KBM-7 (cell line): ENCODE data around the gene NEK7.
"Not testable (repeated sequence)": the region's sequence is repeated elsewhere in the genome, so short reads cannot be mapped to it uniquely, and the experiment has no call there.

Experiments used
- DNase-seq: peaks from one replicate; pipeline ENCODE4 v3.0.0-alpha.2; 2015
- in situ Hi-C: fragments of 300-500 bp; cut with MboI; formaldehyde crosslinking; loops from 2 replicates; pipeline ENCODE4 v1.14.3; 2020; ENCODE audit warnings: low sequenced_read_pairs, low pct_unique_long_range_greater_than_20kb, mixed read lengths

NEK7 gene

DNA sequence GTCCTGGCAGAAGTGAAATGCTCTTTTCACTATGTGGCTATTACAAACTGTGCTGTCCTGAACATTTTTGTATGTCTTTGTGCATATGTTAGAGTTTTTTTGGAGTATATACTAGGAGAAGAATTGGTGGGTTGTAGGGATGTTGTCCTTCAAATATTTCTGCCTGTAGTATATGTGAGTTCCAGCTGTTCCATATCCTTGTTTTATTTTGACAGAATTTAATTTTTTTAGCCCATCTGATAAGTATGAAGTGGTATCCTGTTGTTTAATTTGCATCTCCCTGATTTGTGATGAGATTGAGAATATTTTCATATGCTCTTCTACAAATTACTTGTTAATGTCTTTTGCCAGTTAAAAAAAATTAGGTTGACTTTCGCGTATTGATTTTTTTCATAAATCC, 34.3 kb downstream of the NEK7 start:
- in situ Hi-C loops, result no loop called here
- no peak for DNase-seq

GRCh38 chr1:198193871-198194270, 37.1 kb downstream of the NEK7 start:
- DNase-seq, in situ Hi-C loops: not testable (repeated sequence)

DNA sequence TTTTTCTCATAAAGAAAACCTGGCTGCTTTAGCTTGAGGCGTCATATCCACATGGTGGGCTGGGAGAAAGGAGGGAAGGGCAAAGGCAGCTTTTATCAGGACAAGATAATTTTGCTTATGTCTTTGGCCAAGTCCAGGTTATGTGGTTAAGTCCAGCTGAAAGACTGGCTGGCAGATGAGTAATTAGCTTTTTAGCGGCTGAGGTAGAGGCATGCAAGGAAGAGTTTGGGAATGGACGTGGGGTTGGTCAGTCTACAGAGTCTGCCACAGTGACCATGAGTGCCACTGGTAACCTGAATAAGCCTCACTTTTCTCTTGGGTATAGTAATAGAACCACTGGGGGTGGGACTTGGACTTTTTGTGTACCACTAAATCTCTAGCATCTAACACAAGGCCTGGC, 39.8 kb downstream of the NEK7 start:
- in situ Hi-C loops, result no loop called here
- DNase-seq, result no peak

- DNase-seq, result no peak
- in situ Hi-C loops, result no loop called here
Observed at GRCh38 chr1:198197285-198197684, 40.5 kb downstream of the NEK7 start.

GRCh38 chr1:198199105-198199504, 42.3 kb downstream of the NEK7 start:
- no peak for DNase-seq
- in situ Hi-C loops, result no loop called here

- in situ Hi-C loops, result no loop called here
- DNase-seq, result no peak
Observed at GRCh38 chr1:198201956-198202784, 45.4 kb downstream of the NEK7 start.

DNA sequence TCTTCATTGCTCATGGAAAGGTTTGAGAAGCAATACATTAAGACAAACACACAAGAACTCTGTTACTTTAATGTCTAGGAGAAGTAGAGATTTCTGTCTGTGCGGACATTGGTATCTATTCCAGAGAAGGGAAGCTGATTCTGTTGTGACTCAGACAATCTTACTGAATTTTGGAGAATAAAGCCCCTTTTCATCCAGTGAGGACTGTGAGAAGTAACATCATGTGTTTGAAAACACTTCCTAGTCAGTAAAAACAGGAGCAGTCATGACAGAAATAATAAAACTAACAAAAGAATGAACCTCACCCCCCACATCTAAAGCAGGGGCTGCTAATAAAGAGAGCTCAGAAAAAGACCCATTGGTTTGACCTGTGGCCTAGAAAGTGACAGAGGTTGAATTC, 46.6 kb downstream of the NEK7 start:
- DNase-seq, result no peak
- in situ Hi-C loops, result no loop called here

DNA sequence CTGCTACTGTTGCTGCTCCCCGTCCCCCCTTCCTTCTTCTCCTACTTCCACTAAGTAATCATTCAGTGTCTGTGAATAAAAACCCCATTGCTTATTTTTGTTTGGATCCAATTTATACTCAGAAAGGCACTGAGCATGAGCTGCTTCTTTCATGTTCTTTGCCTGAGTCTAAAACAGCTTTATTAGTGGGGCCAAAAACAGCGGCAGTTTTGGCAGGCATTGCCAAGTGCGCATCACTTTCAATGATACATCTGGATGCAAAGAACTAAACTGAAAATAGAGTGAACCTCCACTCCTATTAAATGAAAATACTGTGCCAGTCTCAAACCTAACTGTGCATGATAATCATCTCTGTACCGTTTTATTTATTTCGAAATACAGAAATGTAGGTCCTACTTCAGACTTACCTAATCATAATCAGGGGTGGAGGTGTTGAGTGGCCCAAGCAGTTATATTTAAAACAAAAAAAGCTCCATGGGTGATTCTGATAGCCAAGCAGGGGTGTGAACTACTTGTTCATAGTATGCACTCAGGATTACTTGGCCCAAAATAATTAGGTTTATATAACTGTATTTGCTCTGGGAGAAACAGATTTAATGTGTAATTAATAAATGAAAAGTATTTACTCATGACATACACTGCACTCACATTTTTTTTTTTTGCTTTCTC, 48.4 kb downstream of the NEK7 start:
- DNase-seq, result no peak
- in situ Hi-C loops, result no loop called here

DNA sequence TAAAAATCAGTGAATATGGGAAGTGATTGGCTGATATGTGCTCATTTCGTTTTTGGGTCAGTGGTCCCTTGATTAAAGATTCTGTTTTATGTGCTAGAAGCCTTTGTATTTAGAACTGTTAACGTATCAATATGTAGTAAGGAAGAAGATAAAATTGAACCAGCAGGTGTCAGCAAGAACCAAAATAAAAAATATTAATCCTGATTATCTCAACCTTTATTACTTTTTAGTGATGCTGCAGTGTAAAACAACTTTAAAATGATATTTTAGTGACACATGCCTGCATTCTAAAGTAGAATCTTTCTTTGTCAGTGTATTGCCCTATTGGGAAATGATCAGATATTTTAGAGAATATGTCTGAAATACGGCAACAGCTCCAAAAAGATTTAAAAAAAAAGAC, 49.5 kb downstream of the NEK7 start:
- in situ Hi-C loops, result no loop called here
- DNase-seq, result no peak

GRCh38 chr1:198211696-198212095, 54.9 kb downstream of the NEK7 start:
- no peak for DNase-seq
- in situ Hi-C loops, result no loop called here

DNA sequence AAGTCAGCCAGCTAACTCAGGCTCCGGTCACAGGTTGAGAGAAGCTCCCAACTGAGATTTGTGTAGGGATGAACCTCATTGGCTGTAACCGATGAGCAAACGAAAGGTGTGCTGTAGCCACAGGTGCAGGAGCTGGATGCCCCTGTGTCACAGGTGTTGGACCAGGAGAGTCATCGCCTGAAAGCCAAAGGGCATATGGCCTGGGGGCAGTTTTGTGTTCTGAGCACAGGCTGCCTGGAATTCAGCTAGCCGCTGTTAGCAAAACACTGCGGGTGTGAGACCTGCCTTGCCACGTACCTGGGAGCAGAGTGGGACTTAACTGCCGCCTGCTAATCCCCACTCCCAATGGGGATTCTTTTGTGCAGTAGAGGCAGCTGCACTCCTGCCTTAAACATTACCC, 55.3 kb downstream of the NEK7 start:
- in situ Hi-C loops, result no loop called here
- DNase-seq, result no peak

GRCh38 chr1:198212675-198213074, 55.9 kb downstream of the NEK7 start:
- no peak for DNase-seq
- in situ Hi-C loops, result no loop called here

DNA sequence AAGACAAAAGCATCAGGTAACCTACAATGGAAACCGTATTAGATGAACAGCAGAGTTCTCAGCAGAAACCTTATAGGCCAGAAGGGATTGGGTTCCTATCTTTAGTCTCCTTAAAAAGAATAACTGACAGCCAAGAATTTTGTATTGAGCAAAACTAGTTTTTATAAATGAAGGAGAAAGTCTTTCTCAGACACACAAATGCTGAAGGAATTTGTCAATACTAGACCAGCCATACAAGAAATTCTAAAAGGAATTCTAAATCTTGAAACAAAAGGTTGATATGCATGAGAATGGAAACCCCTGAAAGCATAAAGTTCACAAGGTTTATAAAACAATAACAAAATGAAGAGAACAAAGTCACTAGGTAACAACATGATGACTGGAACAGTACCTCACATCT, 58.1 kb downstream of the NEK7 start:
- no peak for DNase-seq
- in situ Hi-C loops, result no loop called here

- DNase-seq, result no peak
Observed at GRCh38 chr1:198220428-198220827, 63.6 kb downstream of the NEK7 start.

GRCh38 chr1:198227010-198227409, 70.2 kb downstream of the NEK7 start:
- DNase-seq, in situ Hi-C loops: not testable (repeated sequence)

More at GRCh38 chr1:198220428-198220827, 63.6 kb downstream of the NEK7 start:
- in situ Hi-C loops, result no loop called here

- in situ Hi-C loops, DNase-seq: not testable (repeated sequence)
Observed at GRCh38 chr1:198227454-198227853, 70.7 kb downstream of the NEK7 start.

DNA sequence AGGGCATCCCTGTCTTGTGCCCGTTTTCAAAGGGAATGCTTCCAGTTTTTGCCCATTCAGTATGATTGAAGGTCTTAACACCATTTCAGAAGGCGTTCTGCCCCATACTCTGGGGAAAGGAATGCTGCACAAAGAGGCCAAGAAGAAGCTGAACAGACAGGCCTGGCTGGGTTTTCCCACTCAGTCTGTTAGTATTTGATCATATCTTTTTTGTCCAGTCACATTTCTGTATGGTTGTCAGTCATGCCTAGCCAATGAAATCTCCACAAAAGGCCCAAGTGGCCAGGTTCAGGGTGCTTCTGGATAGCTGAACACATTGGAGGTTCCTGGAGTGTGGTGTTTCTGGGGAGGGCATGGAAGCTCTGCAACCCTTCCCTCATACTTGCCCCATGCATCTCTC, 72.1 kb downstream of the NEK7 start:
- DNase-seq, result no peak
- in situ Hi-C loops, result no loop called here

DNA sequence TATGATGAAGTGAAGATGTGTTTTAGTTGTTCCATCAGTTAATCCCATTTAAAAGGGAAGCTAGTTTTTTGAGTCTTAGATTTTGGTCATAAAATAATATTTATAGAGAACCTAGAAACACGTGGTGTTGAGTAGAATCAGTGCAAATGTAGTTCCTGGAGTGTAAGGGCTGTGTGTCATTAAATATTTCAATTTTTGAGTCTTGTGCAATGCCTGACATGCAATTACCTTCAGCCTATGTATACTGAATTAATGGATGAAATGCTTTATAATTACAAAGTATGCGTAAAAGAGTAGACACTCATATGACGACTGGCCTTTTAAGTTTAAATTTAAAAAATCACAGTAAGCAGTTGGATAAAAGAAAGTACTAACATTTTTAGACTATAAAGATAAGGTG, 75.0 kb downstream of the NEK7 start:
- in situ Hi-C loops, result no loop called here
- no peak for DNase-seq

DNA sequence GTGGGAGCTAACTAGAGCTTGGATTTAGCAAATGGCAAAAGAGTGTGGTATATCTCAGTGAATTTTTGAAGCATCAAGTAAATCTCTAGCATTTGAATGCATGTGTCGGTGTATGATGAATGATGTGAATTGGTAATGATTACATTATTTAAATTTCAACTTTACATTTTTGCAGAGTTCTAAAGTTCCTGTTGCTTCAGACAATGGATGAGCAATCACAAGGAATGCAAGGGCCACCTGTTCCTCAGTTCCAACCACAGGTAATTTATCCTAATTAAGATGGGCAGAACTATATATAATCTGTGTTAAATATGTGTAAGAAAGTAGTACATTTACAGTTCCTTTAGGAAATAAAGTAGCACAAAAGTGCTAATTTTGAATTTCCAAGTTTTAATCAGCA, 75.6 kb downstream of the NEK7 start:
- in situ Hi-C loops, result no loop called here
- no peak for DNase-seq

DNA sequence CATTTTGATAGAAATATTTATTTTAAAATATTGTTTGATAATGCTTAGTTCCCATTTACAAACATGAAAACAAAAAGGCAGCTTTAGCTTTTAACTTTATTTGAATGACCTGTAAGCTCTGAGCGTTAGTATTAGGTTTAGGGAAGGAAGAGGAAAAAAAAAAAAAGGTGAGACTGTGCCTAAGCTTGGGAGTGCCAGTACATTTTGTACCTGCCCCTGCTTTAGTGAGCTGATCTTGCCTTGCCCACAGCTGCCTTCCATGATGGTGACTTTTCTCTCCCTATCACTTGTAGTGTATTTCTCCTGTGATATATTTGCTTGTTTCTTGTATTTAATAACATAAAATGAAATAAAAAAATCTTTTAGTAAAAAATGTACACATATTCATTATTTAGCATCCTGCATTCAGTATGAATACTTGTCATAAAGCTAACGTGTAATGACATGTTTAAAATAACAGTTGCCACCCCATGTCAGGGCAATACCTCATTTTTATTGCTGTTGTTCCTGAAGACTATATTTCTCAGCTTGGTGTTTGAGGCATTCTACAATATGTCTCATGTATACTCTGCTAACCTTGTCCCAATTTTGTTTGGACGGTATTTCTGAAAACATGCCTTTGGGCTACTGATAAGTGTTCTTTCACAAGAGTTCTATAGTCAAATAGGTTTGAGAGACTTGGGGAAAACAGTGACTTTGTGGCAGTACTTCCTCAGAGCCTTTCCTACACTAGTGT, 76.3 kb downstream of the NEK7 start:
- in situ Hi-C loops, result no loop called here
- no peak for DNase-seq
